CD4-positive, alpha-beta memory T cell (primary cell): ENCODE data around the gene DTD1. TPM values are rescaled to one million over a fixed set of nuclear protein-coding genes. Genes with fewer than 3 reads are reported as not detected.
A peak's percentile ranks its signal among the peaks of the same experiment; 100 is the strongest.

Experiments
- CTCF ChIA-PET: fragments of 350-600 bp; sonication (Branson Sonifier 250); formaldehyde crosslinking; loops from one replicate; lab custom pipeline; 2021; ENCODE audit warnings: inconsistent platforms; ENCODE audit not compliant: partially characterized antibody; lab: Charles Lee
- POLR2A ChIA-PET: fragments of 350-600 bp; sonication (Branson Sonifier 250); formaldehyde crosslinking; loops from one replicate; lab custom pipeline; 2021; ENCODE audit not compliant: partially characterized antibody; lab: Charles Lee
- DNase-seq, 5 donors: peaks; one replicate each; pipeline versions ENCODE4 v3.0.0 to v3.0.0-alpha.2; 2020 to 2022; ENCODE audit warnings: mixed read lengths in 1 of 5
- H3K27ac ChIP-seq: one replicate; pipeline ENCODE4 v1.7.0; 2013; ENCODE audit warnings: low read depth, low read length
- H3K27me3 ChIP-seq: 2 replicates; pipeline ENCODE4 v1.7.0; 2013; ENCODE audit warnings: mild to moderate bottlenecking, low read length, moderate library complexity; ENCODE audit not compliant: insufficient read depth
- H3K36me3 ChIP-seq: 2 replicates; pipeline ENCODE4 v1.7.0; 2013; ENCODE audit warnings: mild to moderate bottlenecking, low read length, moderate library complexity; ENCODE audit not compliant: insufficient read depth
- H3K4me1 ChIP-seq: 2 replicates; pipeline ENCODE4 v1.7.0; 2013; ENCODE audit warnings: mild to moderate bottlenecking, low read length, moderate library complexity; ENCODE audit not compliant: insufficient read depth
- H3K4me3 ChIP-seq, 2 donors: one replicate each; pipeline ENCODE4 v1.7.0; 2013; ENCODE audit warnings: low read length in 2 of 2, mild to moderate bottlenecking in 1 of 2
- H3K9me3 ChIP-seq, 2 donors: one replicate each; pipeline ENCODE4 v1.7.0; 2013; ENCODE audit warnings: low read length in 2 of 2, control low read depth in 1 of 2; ENCODE audit not compliant: control insufficient read depth in 1 of 2
- H3K27ac Mint-ChIP-seq, 7 donors: one replicate each; pipeline ENCODE4 v1.8.0; 2020 to 2021; ENCODE audit warnings: mixed read lengths in 7 of 7, mild to moderate bottlenecking in 6 of 7, inconsistent platforms in 3 of 7, moderate library complexity in 3 of 7
- H3K27me3 Mint-ChIP-seq, 2 donors: one replicate each; pipeline ENCODE4 v1.8.0; 2020 to 2021; ENCODE audit warnings: mixed read lengths in 2 of 2
- H3K36me3 Mint-ChIP-seq, 2 donors: one replicate each; pipeline ENCODE4 v1.8.0; 2020 to 2021; ENCODE audit warnings: mixed read lengths in 2 of 2, inconsistent platforms in 1 of 2, mild to moderate bottlenecking in 1 of 2
- H3K4me1 Mint-ChIP-seq, 4 donors: one replicate each; pipeline ENCODE4 v1.8.0; 2020 to 2021; ENCODE audit warnings: mixed read lengths in 4 of 4, mild to moderate bottlenecking in 1 of 4
- H3K4me3 Mint-ChIP-seq, 8 donors: one replicate each; pipeline ENCODE4 v1.8.0; 2020 to 2021; ENCODE audit warnings: mixed read lengths in 8 of 8, mild to moderate bottlenecking in 7 of 8, moderate library complexity in 6 of 8, inconsistent platforms in 3 of 8
- H3K9me3 Mint-ChIP-seq, 8 donors: one replicate each; pipeline ENCODE4 v1.8.0; 2020 to 2021; ENCODE audit warnings: mixed read lengths in 8 of 8, mild to moderate bottlenecking in 5 of 8, inconsistent platforms in 3 of 8, moderate library complexity in 1 of 8
- intact Hi-C: fragments of 100-400 bp; cut with micrococcal nuclease; formaldehyde crosslinking; loops from one replicate; pipeline ENCODE4 v1.15.1; 2023
- polyA plus RNA-seq, 2 donors: library from polyadenylated mRNA; unstranded; fragments of 300-500 nt; fragmentation: Illumina TruSeq; gene quantifications; one replicate each; pipeline ENCODE4 v1.2.3, GENCODE V29; 2021
- total RNA-seq, 2 experiments: library from RNA; stranded (reverse); gene quantifications; one replicate each; pipeline ENCODE4 v1.2.3, GENCODE V29; 2021

The DTD1 gene
- total and polyA plus RNA-seq, 4 experiments from 2014 or later = 15.9 to 61.8 (median 38.0) TPM

DNA sequence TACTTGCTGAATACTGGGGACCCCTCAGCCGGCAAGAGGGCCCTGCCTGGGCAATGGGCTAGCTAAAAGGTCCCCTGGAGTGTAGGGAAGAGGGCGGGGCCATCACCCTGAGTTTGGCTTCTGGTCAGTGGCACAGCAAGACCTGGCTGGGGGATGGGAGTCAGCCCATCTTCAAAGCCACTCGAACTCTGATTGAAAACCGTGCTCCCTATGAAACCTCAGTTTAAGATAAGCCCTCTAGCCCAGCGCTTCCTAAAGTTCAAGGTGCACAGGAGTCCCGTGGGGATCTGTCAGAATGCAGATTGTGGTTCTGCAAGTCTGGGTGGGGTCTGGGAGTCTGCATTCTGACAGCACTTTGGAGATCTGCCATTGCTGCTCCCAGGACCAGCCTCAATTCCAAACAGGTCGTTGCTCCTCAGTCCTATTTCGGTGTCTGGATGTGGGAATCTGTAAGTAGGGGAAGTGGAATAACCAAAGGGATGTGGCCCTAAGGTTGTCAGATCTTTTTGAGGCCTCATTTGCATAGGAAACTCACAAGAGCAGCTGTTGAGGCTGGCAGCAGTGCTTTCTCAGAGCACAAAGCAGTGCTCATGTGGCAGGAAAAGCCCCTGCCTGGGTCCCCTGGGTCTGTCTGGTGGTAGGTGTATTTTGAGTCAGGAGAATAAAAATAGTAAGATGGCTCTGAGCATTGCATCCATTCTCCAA is 140.5 kb downstream of the DTD1 start:
- H3K9me3 ChIP-seq = no peaks in the 10 kb centered on the region
- intact Hi-C loops = no loop called here
- no peak for DNase-seq
- no peak overlapping the region for H3K27ac ChIP-seq
- peaks cover 8 to 31% (median 22%) of the 10 kb centered on the region in 4 donors for H3K4me1 Mint-ChIP-seq
- no peaks in the 10 kb centered on the region for H3K27me3 Mint-ChIP-seq
- no peak overlapping the region for H3K4me3 Mint-ChIP-seq
- H3K4me3 ChIP-seq = no peak overlapping the region
- no peaks in the 10 kb centered on the region for H3K27me3 ChIP-seq
- H3K36me3 ChIP-seq = no peaks in the 10 kb centered on the region
- ChIA-PET POLR2A (no interaction called here), CTCF (no interaction called here)
- H3K9me3 Mint-ChIP-seq = no peaks in the 10 kb centered on the region
- H3K27ac Mint-ChIP-seq = peak overlapping the region in 1 of 7 donors; percentile 3
- peaks cover 0 to 6% of the 10 kb centered on the region in 2 donors for H3K36me3 Mint-ChIP-seq
- H3K4me1 ChIP-seq = no peaks in the 10 kb centered on the region

- Mint-ChIP-seq H3K4me1 (peaks cover 8 to 31% (median 22%) of the 10 kb centered on the region in 4 donors), H3K4me3 (no peak overlapping the region), H3K27me3 (no peaks in the 10 kb centered on the region), H3K27ac (no peak overlapping the region), H3K36me3 (peaks cover under 1 to 8% of the 10 kb centered on the region in 2 donors), H3K9me3 (no peaks in the 10 kb centered on the region)
- no peak for DNase-seq
- Histone ChIP-seq H3K9me3 (no peaks in the 10 kb centered on the region), H3K36me3 (no peaks in the 10 kb centered on the region), H3K4me3 (no peak overlapping the region), H3K27ac (no peak overlapping the region), H3K4me1 (no peaks in the 10 kb centered on the region), H3K27me3 (no peaks in the 10 kb centered on the region)
- intact Hi-C loops = no loop called here
- POLR2A ChIA-PET = no interaction called here
- CTCF ChIA-PET = no interaction called here
Measured at GRCh38 chr20:18728870-18729224, 141.0 kb downstream of the DTD1 start.

DNA sequence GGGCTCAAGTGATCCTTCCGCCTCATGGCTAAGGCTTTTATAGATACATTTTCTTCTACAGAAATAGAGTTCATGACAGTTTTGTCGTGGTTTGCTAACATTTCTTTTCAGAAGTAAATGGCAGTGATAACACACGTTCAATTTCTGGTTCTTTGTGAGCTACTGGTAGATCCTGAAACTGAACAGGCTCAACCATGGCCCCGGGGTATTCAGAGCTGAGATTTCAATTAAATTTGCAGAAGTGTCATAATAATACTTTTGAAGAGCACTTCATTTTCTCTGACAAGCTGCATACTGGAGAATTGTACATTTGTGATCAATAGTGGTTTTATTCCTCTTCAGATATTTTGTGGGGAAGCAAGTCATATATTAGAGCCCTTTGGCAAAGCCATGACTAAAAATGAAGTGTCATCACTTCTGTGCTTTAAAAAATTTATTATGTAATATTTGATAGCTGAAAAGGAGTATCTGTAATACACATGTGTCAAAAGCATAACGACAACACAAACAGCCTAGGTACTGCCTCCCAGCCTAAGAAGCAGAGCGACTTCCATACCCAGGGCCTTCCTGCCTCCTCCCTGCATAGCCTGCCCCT is 141.5 kb downstream of the DTD1 start:
- peaks cover 3 to 8% of the 10 kb centered on the region in 2 donors for H3K36me3 Mint-ChIP-seq
- peaks cover 8 to 31% (median 22%) of the 10 kb centered on the region in 4 donors for H3K4me1 Mint-ChIP-seq
- no peaks in the 10 kb centered on the region for H3K9me3 Mint-ChIP-seq
- H3K4me3 ChIP-seq = no peak overlapping the region
- no peak overlapping the region for H3K27ac ChIP-seq
- H3K27ac Mint-ChIP-seq = peak overlapping the region in 1 of 7 donors; percentile 4
- no peaks in the 10 kb centered on the region for H3K4me1 ChIP-seq
- intact Hi-C loops = no loop called here
- H3K4me3 Mint-ChIP-seq = no peak overlapping the region
- POLR2A ChIA-PET = no interaction called here
- DNase-seq = no peak
- H3K36me3 ChIP-seq = no peaks in the 10 kb centered on the region
- CTCF ChIA-PET = no interaction called here
- no peaks in the 10 kb centered on the region for H3K9me3 ChIP-seq
- no peaks in the 10 kb centered on the region for H3K27me3 Mint-ChIP-seq
- no peaks in the 10 kb centered on the region for H3K27me3 ChIP-seq

DNA sequence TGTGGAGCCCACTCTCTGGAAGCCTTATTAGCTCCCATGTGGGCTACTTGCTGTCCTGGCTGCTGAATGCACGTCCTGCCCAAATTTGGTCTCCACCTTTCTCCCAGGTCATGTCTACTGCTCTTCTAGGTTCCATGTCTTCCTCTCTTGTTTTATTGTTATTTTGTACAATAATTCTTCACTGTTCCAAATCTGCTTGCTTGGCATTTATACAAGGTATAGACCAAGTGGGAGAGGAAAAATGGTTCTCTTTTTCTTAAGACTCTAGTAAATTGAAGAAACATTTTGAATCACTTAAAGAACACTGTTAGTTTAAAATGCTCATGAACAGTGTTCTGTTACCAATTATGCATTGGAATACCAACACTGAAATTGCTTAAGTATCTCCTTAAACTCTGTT is 144.1 kb downstream of the DTD1 start:
- Histone ChIP-seq H3K27me3 (no peaks in the 10 kb centered on the region), H3K36me3 (no peaks in the 10 kb centered on the region), H3K27ac (no peak overlapping the region), H3K4me3 (no peak overlapping the region), H3K4me1 (peaks cover 2% of the 10 kb centered on the region), H3K9me3 (no peaks in the 10 kb centered on the region)
- H3K27ac Mint-ChIP-seq = no peak overlapping the region
- no peak for DNase-seq
- H3K9me3 Mint-ChIP-seq = no peaks in the 10 kb centered on the region
- H3K4me1 Mint-ChIP-seq = peaks cover 15 to 31% (median 22%) of the 10 kb centered on the region in 4 donors
- intact Hi-C loops = no loop called here
- CTCF ChIA-PET = no interaction called here
- no peak overlapping the region for H3K4me3 Mint-ChIP-seq
- peaks cover 3 to 15% of the 10 kb centered on the region in 2 donors for H3K36me3 Mint-ChIP-seq
- POLR2A ChIA-PET = interaction anchor here (0.6 kb wide), 1 partner anchor 136 kb away, joined by 3 read pairs; no protein-coding TSS in a partner anchor
- no peaks in the 10 kb centered on the region for H3K27me3 Mint-ChIP-seq

DNA sequence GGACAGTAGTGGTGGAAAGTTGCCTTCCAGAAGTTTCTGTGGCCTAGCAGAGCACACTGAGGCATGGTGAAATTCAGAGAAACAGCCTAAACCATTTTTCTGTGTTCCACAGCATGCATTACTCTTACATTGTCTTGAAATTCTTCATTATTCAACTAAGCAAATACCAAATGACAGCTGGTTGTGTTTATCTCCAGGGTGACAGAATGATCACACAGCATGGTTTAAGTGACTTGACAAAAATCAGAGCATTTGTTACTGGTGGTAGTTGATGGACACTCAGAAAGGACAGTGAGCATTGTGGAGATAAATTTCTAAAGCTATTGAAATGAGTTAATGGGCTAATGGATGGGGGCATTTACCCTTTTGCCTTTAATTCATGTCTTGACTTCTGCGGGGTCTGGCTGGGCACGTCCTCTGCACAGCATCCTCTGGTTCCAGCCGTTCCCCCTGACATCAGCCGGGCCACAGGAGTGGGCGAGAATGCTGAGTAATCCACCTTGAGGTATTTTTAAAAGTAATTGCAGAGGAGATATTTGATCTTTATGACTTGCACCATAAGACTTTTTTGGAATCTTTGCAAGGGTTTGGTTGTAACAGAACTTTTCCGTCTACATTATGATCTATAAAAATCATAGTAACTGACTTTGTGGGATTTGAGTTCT is 146.8 kb downstream of the DTD1 start:
- Mint-ChIP-seq H3K27ac (peak overlapping the region in 2 of 7 donors; percentile 14 to 17), H3K27me3 (no peaks in the 10 kb centered on the region), H3K4me3 (no peak overlapping the region), H3K9me3 (no peaks in the 10 kb centered on the region), H3K4me1 (peaks cover 32 to 43% (median 38%) of the 10 kb centered on the region in 4 donors), H3K36me3 (peaks cover 3 to 18% of the 10 kb centered on the region in 2 donors)
- H3K4me3 ChIP-seq = no peak overlapping the region
- H3K27ac ChIP-seq = no peak overlapping the region
- ChIA-PET CTCF (no interaction called here), POLR2A (no interaction called here)
- no peaks in the 10 kb centered on the region for H3K36me3 ChIP-seq
- H3K4me1 ChIP-seq = peaks cover 24% of the 10 kb centered on the region
- no peaks in the 10 kb centered on the region for H3K27me3 ChIP-seq
- intact Hi-C loops = no loop called here
- no peak for DNase-seq
- no peaks in the 10 kb centered on the region for H3K9me3 ChIP-seq

GRCh38 chr20:18737140-18737539 is 149.3 kb downstream of the DTD1 start:
- no peak overlapping the region for H3K27ac ChIP-seq
- POLR2A ChIA-PET = no interaction called here
- no peak for DNase-seq

DNA sequence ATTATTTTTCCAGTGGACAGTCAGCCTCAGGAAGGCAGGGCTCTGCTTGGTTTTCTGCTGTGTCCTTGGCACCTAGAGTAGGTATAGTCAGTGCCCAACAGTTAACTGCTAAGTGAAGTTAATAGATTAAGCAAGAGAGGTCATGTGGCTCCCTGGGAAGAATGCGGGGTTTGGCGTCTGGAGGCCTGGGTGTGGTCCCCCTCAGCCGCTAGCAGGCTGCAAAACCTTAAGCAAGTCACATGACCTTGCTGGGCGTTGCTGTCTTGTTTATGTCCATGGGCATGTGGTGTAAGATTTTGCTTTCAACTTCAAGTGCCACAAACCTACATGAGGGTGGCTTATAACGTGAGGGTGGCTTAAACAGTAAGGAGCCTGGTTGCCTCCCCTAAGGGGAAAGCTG is 150.2 kb downstream of the DTD1 start:
- H3K4me3 Mint-ChIP-seq = peak overlapping the region in 5 of 8 donors; percentile 15 to 51 (median 33)

More at GRCh38 chr20:18737140-18737539, 149.3 kb downstream of the DTD1 start:
- no peaks in the 10 kb centered on the region for H3K9me3 ChIP-seq
- Mint-ChIP-seq H3K4me1 (peaks cover 31 to 49% (median 38%) of the 10 kb centered on the region in 4 donors), H3K4me3 (peak overlapping the region in 2 of 8 donors; percentile 7 to 26), H3K27ac (peak overlapping the region; percentile 23 to 93 (median 59)), H3K9me3 (no peaks in the 10 kb centered on the region), H3K27me3 (no peaks in the 10 kb centered on the region), H3K36me3 (peaks cover 5 to 18% of the 10 kb centered on the region in 2 donors)
- H3K4me3 ChIP-seq = no peak overlapping the region
- H3K27me3 ChIP-seq = no peaks in the 10 kb centered on the region
- intact Hi-C loops = no loop called here
- peaks cover 24% of the 10 kb centered on the region for H3K4me1 ChIP-seq
- CTCF ChIA-PET = no interaction called here
- no peaks in the 10 kb centered on the region for H3K36me3 ChIP-seq

More for the DNA sequence above, 150.2 kb downstream of the DTD1 start:
- intact Hi-C loops = no loop called here
- ChIA-PET CTCF (interaction anchor here (3.0 kb wide), 1 partner anchor 16 kb away, joined by 8 read pairs; no protein-coding TSS in a partner anchor), POLR2A (interaction anchor here (1.0 kb wide), 1 partner anchor 56 kb away, joined by 4 read pairs; no protein-coding TSS in a partner anchor)
- H3K9me3 ChIP-seq = no peaks in the 10 kb centered on the region
- peaks cover 31 to 49% (median 38%) of the 10 kb centered on the region in 4 donors for H3K4me1 Mint-ChIP-seq
- no peaks in the 10 kb centered on the region for H3K27me3 ChIP-seq
- peak; percentile 17 to 62 (median 48) for DNase-seq
- no peak overlapping the region for H3K27ac ChIP-seq
- H3K27ac Mint-ChIP-seq = peak overlapping the region in 6 of 7 donors; percentile 36 to 93 (median 64)
- H3K4me1 ChIP-seq = peaks cover 24% of the 10 kb centered on the region
- H3K9me3 Mint-ChIP-seq = no peaks in the 10 kb centered on the region
- no peaks in the 10 kb centered on the region for H3K27me3 Mint-ChIP-seq
- H3K4me3 ChIP-seq = no peak overlapping the region
- H3K36me3 ChIP-seq = no peaks in the 10 kb centered on the region
- H3K36me3 Mint-ChIP-seq = peaks cover 7 to 18% of the 10 kb centered on the region in 2 donors
